Pulmonary artery endothelial cell (primary cell): Measurements from ENCODE around the gene AGXT. TPM values are rescaled to one million over a fixed set of nuclear protein-coding genes. Genes with fewer than 3 reads are reported as not detected.

Experiments
- DNase-seq: peaks from one replicate; pipeline ENCODE4 v3.0.0-alpha.2; 2011; ENCODE audit warnings: low read depth, low spot score
- total RNA-seq: library from RNA; depleted of rRNA; stranded (reverse); fragments of >200 nt; gene quantifications from 2 replicates; pipeline ENCODE4 v1.2.3, GENCODE V29; 2014

AGXT gene
- total RNA-seq, 1 donor from 2014 or later, result not detected

DNA sequence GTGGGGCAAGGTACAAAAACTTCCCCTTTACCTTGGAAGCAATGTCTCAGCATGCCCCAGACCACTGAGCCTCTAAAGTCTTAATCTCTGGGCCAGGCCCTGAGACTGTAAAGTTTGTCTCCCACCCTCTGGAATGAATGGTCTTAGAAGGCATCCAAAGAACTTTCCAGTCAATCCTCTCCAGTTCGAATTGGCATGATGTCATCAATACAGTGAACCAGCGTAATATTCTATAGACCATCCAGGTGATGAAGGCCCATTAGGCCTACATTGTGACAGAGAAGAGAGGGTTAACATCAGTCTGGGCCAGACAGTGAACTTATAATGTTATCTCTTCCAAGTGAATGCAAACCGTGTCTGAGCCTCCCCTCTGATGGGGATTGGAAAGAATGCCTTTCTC lies 16.1 kb downstream of the AGXT start:
- DNase-seq, result no peak

DNA sequence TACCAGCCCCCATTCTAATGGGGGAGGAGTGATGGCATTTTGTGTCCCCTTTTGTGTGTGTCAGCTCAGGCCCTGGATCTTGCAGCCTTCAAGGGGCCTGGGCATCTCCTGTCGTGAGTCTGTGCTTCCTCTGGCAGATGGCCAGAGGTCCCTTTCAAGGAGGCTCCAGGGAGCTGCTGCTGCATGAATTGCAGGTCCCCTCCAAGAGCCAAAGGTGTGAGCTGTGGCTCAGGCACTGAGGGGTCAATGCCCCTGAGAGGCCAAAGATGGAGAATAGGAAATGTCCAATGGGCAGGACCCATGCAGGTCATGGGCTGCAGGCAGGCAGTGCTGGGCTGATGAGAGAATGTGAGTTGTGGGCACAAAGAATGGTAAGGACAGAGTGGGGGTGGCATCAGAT lies 16.9 kb downstream of the AGXT start:
- DNase-seq, result no peak

DNA sequence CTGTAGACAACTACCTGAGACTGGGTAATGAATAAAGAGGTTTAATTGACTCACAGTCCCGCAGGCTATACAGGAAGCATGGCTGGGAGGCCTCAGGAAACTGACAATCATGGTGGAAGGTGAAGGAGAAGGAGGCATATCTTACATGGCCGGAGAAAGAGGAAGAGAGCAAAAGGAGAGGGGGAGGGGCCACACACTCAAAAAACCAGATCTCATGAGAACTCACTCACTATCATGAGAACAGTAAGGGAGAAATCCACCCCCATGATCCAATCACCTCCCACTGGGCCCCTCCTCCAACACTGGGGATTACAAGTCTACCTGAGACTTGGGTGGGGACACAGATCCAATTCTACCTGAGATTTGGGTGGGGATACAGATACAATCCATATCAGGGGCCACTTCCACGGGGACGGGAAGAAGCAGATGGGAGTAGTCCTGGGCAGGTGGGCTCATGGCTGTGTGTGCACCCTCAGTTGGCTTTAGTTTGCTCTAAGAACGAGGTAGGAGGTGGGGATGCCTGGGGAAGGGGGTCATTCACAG lies 17.5 kb downstream of the AGXT start:
- DNase-seq, result no peak

DNA sequence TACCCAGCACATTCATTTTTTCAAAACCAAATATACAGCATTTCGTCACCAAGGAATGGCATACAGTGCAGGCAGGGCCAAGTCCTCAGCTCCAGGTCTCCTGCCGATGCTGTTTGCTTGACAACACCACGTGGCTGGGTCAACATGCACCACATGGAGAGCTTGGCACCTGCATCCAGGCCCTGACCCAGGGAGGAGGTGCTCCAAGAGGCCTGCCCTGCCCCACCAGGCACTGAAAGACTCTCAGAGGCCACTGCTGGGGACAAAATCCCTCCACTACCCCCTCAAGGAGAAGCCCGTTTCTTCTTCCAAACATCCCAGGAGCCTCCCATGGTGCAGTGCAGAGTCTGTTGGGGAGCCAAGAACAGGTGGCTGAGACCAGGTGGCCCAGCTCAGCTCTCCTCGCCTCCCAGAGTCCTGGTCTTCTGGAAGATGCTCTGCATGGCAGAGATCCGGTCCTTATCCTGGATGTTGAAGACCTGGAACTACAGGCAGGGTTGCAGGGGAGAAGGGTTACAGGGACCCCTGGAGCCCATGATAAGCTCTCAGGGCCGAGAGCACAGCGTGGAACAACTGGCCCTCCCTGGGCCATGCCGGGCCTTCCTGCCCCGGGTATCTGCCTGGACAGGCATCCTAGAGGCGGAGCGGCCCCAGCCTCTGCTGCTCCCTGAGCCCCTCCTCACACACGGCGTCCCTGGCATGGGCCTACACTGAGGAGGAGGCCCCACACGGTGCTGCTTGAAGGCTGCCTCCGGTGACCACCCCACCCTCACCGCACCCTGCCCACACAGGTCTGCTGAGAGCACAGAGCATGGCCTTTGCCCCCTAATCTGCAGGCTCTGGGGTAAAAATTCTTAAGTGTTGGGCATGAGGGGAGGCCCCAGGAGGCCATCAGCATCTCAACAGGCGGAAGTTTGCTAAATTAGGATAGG lies 18.3 kb downstream of the AGXT start:
- no peak for DNase-seq

DNA sequence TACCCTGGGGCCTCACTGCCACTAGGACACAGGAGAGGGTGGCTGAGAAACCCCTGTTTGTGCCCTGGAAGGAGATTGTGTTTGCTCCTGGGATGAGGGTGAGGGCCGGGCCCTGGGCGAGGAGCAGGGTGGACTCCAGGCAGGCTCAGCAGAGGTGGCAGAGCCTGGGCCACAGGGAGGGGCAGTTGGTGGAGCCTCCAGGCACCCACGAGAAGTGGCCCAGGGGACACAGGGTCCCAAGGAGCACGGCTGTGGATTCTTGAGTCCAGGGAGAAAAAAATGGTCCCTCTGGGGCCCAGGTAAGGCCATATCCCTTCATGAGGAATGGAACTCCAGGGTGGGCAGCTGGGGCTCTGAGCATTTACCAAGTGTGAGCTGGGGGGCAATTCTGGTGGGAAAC lies 19.0 kb downstream of the AGXT start:
- no peak for DNase-seq

DNA sequence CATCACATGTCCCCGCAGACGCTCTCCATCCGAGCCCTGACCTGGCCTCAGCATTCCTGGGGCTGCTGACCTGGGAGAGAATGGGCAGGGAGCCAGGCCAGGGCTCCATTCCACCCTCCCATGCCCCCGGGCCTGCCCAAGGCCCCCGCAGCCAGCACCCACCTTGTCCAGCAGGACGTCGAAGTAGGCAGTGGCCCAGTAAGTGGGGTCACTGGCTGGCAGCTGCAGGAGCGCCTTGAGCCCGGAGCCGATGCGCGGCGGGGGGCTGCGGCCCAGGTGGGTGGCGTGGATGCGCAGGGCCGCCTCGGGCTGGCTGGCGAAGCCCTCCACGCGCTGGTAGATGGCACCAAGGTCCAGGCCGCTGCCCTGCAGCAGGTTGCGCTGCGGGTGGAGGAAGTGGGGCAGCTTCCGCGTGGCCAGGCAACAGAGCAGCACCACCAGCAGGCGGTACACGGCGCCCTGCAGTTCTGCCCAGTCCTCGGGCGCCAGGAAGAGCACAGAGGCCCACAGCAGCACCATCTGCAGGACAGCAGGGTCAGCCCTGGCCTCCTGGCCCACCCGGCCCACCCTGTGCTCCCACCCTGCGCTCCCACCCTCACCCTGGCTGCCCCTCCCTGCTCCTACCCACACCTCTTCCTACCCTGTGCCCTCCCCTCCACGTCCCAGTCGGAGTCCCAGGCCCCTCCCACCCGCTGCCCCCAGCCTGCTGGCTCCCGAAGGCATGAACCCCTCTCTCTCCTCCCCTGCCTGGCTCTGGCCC lies 19.7 kb downstream of the AGXT start:
- DNase-seq, result no peak

DNA sequence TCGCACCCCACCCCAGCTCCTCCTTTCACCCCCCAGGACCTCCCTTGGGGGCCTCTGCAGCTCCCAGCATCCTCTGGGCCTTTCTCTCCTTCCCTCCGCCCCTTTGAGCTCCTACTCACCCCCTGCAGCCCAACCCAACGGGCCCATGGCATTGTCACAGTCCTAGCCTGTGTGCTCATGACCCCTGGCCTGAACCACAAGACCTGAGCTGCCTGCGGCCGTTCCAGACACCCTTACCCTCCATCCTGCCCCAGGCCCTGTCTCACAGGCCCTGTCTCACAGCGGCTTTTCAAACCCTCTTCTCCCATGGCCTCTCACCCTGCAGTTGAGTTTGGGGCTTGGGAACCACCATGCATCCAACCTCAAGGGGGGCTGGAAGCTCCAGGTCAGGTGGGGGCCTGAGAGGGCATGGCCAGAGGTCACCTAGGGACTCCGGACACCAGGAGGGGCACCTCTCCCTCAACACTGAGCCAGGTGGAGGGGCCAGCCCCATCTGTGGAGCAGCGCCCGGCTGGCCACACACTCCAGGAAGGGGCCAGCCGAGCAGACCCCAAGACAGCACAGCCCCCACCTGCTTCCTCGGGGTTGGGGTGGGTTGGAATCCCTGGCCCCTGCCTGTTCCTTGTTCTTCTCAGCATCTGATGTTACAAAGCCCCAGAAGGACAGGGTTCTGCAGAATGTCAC lies 20.4 kb downstream of the AGXT start:
- no peak for DNase-seq

DNA sequence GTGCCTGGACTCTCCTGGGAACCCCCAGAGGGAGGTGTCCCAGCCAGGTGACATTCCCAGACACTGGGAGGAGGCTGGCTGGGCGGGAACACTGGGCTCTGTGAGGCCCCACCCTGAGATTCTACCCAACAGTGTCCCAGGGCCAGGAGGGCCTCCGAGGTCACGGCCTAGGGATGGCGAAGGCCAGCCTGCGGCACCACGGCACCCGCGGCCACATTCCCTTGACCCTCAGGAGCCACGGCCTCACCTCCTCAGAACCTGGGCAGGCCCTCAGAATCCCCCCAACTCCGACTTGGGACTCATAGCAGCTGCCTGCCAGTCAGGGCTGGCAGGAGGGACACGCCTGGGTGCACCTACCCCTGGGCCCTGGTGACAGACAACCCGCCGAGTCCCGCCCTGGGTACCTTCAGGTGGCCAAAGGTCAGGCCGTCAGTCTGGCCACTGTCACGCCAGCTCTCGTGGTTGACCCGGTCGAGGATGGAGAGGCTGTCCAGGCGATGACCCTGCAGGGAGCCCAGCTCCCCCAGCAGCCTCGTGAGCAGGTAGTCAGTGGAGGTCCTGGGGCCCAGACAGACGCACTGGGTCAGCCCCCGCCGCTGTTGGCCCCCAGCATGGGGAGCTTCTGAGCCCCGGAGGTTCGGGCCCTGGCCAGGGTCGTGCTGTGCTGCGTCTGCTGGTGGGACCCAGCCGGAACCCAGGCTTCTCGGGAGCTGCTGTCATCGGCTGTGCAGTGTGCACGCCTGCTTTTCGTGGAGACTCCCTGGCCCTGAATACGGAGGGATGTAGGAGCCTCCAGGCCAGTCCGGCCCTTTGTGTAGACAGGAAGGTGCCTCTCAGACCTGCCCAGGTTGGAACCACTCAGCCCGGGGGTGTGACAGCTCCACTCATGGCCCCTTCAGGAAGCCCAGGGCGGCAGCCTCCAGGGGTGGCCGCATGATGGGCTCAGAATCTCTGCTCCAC lies 21.3 kb downstream of the AGXT start:
- no peak for DNase-seq

DNA sequence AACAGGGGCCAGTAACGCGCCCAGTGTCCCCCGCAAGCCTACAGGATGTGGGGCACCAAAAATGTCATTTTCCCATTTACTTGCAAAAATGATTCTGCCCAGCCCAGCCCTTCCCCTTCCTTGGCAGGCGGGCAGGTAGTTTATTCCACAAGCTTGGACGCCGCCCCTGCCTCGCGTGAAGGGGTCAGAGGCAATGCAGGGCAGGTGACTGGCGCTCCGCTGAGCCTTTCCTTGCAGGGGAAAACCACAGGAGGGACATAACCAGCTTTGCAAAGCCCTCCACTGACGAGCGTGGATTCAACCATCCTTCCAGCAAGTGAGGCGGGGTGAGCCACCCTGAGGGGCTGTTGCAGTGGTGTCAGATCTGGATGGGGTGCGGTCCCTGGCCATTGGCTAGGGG lies 22.1 kb downstream of the AGXT start:
- no peak for DNase-seq

DNA sequence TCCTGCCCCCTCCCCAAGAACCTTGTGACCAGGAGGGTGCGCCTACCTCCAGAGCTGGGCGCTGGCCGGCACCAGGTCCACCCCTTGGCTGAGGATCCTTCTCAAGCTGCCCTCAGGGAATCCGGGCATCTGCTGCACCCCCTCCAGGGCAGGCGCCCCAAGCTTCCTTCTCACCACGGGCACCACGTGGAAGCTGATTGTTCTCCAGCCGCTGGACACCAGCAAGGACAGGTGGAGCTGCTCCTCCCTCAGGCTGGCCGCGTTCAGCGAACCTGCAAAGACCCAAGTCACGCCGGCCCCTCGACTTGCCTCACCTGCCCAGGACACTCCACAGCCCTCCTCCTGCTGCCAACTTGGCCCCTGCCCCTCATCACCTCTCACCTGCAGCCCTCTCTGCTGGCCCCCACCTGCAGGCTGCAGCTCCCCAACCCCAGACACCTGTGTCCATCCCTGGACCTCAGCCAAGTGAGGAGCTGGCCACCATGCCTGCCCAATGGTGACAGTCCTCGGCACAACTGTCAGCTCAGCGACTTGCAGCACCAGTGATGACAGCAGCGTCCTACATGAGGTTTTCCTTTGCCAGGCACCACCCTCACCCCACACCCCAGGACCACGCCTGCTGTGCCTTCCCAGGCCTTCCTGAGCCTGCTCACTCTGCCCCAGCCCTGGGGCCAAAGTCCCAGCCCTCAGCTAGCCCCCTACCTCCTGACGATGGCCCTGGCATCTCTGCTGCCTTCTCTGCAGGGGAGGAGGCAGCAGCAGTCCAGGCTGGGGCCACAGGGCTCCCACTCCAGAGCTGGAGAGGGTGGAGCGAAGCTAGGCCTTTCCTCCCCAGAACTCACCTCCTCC lies 23.1 kb downstream of the AGXT start:
- DNase-seq, result no peak

DNA sequence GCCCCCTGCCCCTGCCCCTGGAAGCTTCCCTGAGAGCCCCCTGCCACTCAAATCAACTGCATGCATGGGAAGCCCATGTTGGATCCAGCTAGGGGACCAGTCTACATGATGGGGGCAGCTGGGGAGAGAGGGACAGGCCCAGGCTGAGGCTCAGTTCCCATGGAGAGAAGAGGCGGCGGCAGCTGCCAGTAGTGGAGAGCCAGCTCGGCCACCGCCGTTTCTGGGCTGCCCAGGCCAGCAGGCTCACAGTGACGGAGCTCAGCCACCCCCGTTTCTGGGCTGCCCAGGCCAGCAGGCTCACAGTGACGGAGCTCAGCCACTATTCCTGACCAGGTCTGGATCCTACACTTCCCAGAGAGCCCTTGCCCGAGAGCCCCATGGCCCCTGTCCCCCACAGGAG lies 23.7 kb downstream of the AGXT start:
- no peak for DNase-seq

DNA sequence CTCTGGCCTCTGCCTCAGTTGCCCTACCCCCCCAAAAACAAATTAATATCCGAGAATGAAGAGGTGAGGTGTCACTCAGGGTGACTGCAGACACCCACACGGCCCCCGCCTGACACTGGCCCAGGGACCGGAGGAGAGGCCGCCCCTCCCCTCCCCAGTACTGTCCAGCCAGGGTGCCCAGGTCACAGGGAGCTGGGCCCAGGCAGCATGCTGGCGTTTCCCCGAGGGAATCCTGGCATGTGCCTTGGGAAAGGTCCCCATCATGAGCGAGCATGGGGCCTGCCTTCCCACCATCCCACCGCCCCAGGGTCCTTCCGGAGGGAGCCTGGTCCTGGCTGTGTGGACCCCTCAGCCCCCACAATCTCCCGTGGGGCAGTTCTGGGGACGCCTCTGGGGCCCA lies 24.3 kb downstream of the AGXT start:
- no peak for DNase-seq

DNA sequence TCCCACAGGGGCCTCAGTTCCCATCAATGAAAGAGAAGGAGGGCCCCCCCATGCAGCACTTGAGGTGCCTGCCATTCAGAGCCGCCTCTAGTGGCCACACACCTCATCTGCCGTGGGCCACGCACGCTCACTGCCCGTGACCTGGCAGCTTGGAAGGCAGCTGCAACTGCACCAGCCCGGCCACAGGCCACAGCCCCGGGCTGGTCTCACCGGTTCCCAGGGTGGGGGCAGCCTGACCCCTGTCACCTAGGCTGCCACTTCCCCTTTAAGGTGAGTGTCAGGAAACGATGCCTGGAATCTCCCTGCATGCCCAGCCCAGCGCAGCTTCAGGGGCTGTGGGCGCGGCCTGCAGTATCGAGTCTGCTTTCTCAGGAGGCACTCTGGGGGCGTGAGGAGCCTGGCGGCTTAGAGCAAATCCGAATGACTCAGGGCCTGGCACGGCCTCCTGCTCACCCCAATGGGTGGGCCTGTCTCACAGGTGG lies 24.8 kb downstream of the AGXT start:
- no peak for DNase-seq

DNA sequence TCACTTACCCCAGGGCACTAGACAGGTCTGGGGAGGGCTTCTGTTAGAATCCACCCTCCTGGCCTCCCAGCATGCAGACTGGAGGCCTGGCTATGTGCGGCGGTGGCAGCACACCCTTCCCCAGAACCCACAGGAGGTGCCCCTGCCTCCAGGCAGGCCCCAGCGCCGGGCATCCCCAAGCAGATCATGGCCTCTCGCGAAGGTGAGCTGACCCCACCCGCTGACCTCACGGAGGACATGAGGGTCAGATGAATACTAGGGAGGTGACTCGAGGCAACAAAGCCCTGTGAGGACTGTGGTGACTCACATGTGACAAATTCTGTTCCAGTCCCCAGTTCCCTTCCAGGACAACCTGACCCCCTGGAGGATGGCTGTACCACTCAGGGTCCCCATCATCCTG lies 25.4 kb downstream of the AGXT start:
- DNase-seq, result no peak

DNA sequence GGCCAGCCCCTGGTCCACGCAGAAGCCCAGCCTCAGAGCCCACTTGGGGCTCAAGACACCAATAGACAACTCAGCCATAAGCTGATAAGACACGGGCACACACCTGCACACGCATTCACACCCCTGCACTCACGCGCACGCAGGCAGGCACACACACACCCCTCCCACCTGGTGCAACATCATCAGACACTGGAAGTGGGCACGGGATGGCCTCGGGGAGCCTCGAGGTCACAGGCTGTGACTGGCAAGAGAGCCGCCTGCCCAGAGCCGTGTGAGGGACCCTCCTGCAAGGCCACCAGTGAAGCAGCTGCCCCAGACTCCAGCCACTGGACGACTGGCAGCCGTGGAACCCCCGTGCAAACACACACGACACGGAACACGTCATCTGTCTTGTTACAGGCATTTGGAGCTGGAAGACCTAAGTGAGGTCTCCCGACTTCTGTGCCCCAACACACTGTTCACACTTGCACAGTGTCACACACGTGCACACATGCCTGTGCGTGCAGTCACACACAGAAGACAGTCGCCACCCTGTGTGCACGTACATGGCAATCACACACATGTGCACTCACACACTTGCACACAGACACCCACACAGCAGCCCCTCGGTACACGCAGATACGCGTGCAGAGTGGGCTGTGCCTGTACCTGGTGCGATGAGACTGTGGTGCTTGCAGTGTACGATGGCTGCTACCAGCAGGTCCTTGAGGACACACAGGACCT lies 26.4 kb downstream of the AGXT start:
- DNase-seq, result no peak

DNA sequence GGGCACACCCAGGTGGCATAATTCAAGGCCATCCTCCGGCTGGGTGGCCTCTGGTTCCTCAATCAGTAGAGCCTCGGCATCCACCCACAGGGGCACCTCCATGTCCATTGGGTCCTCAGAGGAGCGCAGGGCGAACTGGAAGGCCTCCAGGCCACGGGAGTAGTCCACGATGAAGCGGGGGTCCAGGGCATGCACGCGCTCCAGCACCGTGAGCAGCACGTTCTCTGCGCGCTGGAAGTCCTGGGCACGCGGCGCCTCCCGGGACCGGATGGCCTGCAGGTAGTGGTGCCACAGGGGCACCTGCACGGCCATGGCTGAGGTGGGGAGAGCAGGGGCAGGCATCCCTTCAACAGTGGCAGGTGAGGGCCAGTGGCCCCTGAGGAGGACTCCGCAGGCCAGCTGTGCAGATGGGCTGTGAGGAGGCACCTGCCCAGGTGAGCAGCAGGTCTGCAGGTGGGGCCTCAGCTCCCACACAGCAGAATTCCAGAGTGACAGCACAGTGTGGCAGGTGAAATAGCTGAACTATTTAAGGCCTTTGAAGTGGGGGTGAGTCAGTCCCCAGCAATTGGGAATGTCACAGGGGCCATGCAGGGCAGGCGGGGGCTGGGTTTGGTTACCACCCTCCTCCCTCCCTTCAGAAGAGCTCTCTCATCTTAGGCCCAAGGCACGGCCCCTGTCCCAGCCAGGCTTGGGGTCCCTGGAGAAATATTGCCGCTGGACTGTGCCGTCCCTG lies 27.2 kb downstream of the AGXT start, which contains the start of gene MAB21L4:
TSS of gene MAB21L4 (minus strand) at position 501 of the 733 bp plus-strand sequence. CDS start at position 342, 159 bp downstream.
- DNase-seq, result no peak

DNA sequence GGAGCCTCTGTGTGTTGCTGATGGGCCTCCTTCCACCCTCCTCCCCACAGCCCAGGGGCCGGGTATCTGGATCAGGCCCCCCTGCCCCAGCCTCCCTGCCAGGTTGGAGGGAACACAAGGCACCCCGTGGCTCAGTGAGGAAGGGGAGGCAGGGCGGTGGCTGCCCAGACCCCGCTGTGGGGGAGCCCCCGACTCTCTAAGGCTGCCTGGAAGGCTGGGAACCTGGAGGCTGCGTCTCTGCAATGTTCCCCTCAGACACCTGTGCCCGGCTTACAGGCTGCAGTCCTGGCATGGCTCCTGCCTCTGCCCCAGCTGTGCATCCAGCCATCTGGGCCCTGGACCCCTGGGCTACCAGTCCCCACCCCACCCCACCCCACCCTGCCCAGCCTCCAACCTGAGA lies 27.8 kb downstream of the AGXT start:
- DNase-seq, result no peak
